Measurements from ENCODE around the gene IFNLR1. TPM values are rescaled to one million over a fixed set of nuclear protein-coding genes. Genes with fewer than 3 reads are reported as not detected.
A peak's percentile ranks its signal among the peaks of the same experiment; 100 is the strongest.

Gene IFNLR1
- total and polyA plus RNA-seq, 5 donors: 3.3 to 6.2 (median 5.7) TPM

DNA sequence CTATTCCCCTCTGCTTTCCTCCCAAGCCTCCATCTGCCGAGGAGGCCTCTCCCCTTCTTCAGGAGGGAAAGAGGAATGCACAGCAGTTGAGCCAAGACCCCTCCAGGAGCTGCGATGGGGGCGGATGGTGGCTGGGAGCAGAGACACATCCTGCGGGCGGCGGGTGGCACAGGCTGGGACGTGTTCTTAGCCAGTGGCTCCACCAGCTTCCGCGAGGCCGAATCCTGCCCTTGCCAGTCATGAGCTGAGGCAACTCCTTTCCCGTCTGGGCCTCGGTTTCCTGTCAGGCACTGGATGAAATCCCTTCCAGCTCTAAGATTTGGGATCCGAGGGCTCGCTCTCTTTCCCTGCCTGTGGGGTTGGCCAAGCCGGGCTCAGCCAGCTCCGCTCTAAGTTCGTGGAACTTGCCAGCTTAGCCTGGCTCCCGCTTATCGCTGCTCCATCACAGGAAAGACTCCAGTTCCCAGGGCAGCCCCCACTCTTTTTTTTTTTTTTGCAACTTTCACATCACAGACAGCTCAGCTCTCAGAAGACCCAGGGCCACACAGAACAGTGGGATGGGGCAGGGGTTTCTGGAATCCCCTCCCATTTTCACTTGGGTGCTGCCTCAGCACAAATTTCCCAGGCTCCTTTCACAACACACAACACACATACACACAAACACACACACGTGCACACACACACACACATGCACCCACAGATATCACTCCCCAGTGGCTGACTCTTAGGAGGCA lies 75.7 kb downstream of the IFNLR1 start:
- no peaks in the 10 kb centered on the region for H3K27me3 ChIP-seq (ENCODE audit: control insufficient read depth, insufficient read depth)
- peak overlapping the region; percentile 98 for H3K27ac ChIP-seq (ENCODE audit: low read length)
- ATAC-seq: peak; percentile 31 to 32
- intact Hi-C loops (cut with DNase I): loop anchor here in 3 of 4 donors (5.0 kb wide), 1 partner anchor 39 kb away; no protein-coding TSS in a partner anchor
- no peaks in the 10 kb centered on the region for H3K9me3 ChIP-seq (ENCODE audit: control insufficient read depth, low read length)
- peaks cover 2% of the 10 kb centered on the region for H3K4me1 ChIP-seq (ENCODE audit: control insufficient read depth, insufficient read depth, low read length)
- whole genome bisulfite sequencing: 28% methylated on average over 20 of the region's 20 CpGs
- peak overlapping the region; percentile 53 for H3K4me3 ChIP-seq (ENCODE audit: low read length)
- peak; percentile 45 to 82 (median 80) for DNase-seq

DNA sequence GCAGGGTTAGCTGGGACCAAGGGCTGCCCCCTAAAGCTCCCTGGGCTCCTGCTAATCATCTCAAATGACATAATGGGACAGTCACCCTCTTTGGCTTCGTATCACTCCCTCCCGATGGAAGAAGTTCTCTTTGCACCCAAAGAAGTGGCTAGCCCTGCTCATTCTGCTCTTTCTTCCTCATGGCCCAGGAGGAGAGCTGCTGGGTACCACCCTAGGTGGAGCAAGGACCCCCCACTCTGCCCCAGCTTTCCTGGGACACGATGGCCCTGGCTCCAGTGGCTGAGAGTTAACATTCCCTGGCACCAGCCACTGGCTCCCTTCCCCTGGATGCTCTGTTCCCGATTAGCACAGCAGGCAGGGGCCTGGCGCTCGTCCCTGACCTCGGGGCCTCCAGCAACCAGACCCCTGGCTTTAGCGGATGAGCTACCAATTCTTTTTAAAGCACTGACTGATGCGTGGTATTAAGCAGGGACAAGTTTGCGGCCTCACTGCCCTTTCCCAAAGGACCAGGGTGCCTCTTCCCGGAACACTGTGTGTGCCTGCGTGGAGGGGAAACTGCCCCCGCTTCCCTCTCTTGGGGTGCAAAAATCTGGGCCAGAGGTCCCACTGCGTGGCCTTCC lies 76.3 kb downstream of the IFNLR1 start:
- H3K4me1 ChIP-seq (ENCODE audit: control insufficient read depth, insufficient read depth, low read length): peaks cover 2% of the 10 kb centered on the region
- no peaks in the 10 kb centered on the region for H3K27me3 ChIP-seq (ENCODE audit: control insufficient read depth, insufficient read depth)
- H3K27ac ChIP-seq (ENCODE audit: low read length): peak overlapping the region; percentile 98
- no peaks in the 10 kb centered on the region for H3K9me3 ChIP-seq (ENCODE audit: control insufficient read depth, low read length)
- DNase-seq: peak; percentile 72 to 91 (median 90)
- 42% methylated on average over 14 of the region's 14 CpGs for WGBS
- peak overlapping the region; percentile 53 for H3K4me3 ChIP-seq (ENCODE audit: low read length)
- intact Hi-C loops (cut with DNase I): loop anchor here in 3 of 4 donors (5.0 kb wide), 1 partner anchor 38 kb away; no protein-coding TSS in a partner anchor
- ATAC-seq: peak; percentile 58 to 68

DNA sequence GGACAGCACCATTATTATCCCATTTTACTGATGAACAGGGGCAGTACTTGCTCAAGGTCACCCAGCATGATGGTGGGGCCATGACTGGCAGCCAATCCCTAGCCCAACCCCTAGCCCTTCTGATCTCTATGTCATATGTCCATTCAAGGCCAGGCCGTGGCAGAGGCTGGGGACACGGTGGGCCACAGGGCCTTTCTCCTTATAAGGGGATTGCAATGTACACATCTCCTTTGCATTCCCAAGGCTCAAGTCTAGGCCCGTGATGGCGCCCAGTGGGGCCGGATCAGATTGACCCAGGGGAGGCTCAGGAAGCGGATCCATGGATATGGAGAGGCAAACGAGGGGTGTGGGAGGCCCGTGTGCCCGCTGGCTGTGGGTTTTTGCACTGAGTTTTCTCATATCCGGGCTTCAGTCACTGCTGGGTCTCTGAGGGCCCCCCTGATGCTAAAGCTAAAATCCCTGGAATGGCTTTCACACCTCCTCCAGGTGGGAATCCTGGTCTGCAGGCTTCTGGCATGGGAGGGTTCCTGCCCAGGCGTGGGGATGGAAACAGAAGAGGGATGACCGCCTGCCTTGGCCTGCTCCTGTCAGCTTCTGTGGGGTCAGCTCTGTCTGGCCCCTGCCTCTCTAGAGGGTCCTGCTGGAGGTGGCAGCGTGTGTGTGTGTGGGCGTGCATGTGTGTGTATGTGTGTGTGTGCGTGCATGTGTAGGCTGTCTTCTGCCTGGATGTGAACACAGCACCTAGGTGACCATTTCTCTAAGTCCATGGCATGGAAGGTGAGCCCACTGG lies 77.2 kb downstream of the IFNLR1 start:
- Histone ChIP-seq H3K9me3 (ENCODE audit: control insufficient read depth, low read length) (no peaks in the 10 kb centered on the region), H3K4me1 (ENCODE audit: control insufficient read depth, insufficient read depth, low read length) (peaks cover 2% of the 10 kb centered on the region), H3K4me3 (ENCODE audit: low read length) (peak overlapping the region; percentile 53), H3K27ac (ENCODE audit: low read length) (peak overlapping the region; percentile 98), H3K27me3 (ENCODE audit: control insufficient read depth, insufficient read depth) (no peaks in the 10 kb centered on the region)
- peak in 1 of 3 donors; percentile 45 for DNase-seq
- no peak for ATAC-seq
- WGBS: 84% methylated on average over 15 of the region's 15 CpGs
- intact Hi-C loops (cut with DNase I): loop anchor here (5.0 kb wide), 1 partner anchor 38 kb away; no protein-coding TSS in a partner anchor

DNA sequence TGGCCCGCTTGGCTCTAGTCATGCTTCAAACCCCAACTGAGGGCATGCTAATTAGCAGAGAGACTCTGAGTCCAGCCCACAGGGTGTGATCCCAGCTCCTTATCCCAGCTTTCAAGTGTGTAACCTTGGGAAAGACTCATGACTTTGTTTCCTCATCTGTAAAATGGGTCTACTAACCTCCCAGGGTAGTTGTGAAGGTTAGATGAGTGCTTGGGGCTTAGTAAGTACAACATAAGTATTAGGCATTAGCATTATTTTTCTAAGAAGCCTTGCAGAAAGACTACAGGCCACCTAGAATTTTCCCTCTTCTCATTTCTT lies 78.0 kb downstream of the IFNLR1 start:
- no peaks in the 10 kb centered on the region for H3K9me3 ChIP-seq (ENCODE audit: control insufficient read depth, low read length)
- intact Hi-C loops (cut with DNase I): loop anchor here in 1 of 4 donors (5.0 kb wide), 1 partner anchor 37 kb away; no protein-coding TSS in a partner anchor

DNA sequence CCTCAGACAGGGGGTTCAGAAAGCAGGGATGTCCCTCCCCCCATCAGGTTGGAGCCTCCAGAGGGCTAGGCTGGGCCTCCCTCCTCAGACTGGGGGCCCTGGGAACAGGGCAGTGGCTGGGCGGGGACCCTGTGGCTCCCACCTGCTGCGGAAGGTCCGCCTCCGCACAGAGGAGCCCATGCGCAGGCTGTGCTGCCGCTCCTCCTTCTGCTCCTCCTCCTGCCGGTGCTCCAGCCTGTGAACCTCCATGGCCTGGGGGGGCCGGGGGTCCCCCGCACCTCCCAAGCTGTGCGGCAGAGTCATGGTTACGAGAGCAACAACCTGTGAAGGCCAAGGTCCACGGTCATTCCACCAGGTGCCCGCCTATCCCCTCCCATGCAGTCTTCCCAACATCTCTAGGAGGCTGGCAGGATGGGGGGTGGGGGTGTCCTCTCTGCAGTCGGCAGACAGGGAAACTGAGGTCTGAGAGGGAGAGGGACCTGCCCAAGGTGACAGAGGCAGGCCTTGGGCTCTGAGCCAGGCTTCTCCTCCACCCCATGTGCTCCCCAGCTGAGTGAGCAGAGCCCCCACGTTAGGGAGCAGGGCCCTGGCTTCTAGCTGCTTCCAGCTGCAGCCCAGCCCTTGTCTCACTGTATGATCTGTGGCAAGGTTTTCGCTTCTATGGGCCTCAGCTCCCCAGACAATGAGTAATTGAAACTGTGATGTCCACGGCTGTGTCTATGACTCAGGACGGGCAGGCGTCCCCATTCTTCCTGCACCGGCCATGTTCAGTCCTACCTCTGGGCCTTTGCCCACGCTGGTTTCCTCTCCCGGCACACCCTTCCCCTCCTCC lies 78.5 kb downstream of the IFNLR1 start:
- ATAC-seq: peak; percentile 4 to 64
- no peaks in the 10 kb centered on the region for H3K9me3 ChIP-seq (ENCODE audit: control insufficient read depth, low read length)

More for the DNA sequence above, 78.0 kb downstream of the IFNLR1 start:
- no peak for DNase-seq
- ATAC-seq: no peak
- Histone ChIP-seq H3K4me3 (ENCODE audit: low read length) (peak overlapping the region; percentile 1), H3K27ac (ENCODE audit: low read length) (peak overlapping the region; percentile 66), H3K4me1 (ENCODE audit: control insufficient read depth, insufficient read depth, low read length) (peaks cover 2% of the 10 kb centered on the region), H3K27me3 (ENCODE audit: control insufficient read depth, insufficient read depth) (no peaks in the 10 kb centered on the region)
- WGBS: 67% methylated on average over 1 of the region's 1 CpG

DNA sequence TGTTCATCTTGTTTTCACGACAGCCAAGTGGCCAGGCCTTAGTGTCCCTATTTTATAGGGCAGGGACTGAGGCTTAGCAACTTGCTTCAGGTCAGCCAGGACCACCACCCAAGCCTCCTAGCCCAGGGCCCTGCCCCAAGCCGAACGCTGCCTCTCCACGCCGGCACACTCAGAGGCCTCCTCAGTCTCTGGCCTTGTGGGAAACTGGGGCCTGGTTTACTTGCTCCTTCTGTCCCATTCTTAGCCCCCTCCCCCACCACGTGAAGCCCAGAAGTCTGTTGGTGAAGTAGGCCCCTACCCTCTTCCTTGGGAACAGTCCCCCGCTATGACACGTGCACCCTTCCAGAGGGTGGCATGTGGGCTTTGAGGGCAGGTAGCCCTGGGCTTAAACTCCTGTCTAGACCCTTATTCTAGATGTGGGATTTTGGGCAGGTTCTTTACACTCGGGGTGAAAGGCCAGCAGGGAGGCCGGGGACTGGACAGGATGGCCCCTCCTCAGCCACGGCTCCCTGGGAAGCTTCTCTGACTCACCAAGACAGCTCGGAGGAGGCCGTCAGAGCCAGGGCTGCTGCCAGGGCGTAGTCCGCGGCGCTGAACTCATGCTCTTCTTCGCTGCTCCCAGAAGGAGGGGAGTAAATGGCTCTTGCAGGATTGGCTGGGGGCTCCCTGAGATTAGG lies 79.5 kb downstream of the IFNLR1 start:
- Histone ChIP-seq H3K27me3 (ENCODE audit: control insufficient read depth, insufficient read depth) (no peaks in the 10 kb centered on the region), H3K9me3 (ENCODE audit: control insufficient read depth, low read length) (no peaks in the 10 kb centered on the region), H3K4me3 (ENCODE audit: low read length) (no peak overlapping the region), H3K27ac (ENCODE audit: low read length) (no peak overlapping the region), H3K4me1 (ENCODE audit: control insufficient read depth, insufficient read depth, low read length) (peaks cover 2% of the 10 kb centered on the region)
- WGBS: 81% methylated on average over 18 of the region's 18 CpGs
- peak in 1 of 3 donors; percentile 48 for DNase-seq
- no peak for ATAC-seq
- intact Hi-C loops (cut with DNase I): loop anchor here in 1 of 4 donors (5.0 kb wide), 1 partner anchor 35 kb away; no protein-coding TSS in a partner anchor

More for the DNA sequence above, 78.5 kb downstream of the IFNLR1 start:
- H3K4me1 ChIP-seq (ENCODE audit: control insufficient read depth, insufficient read depth, low read length): peaks cover 2% of the 10 kb centered on the region
- H3K4me3 ChIP-seq (ENCODE audit: low read length): peak overlapping the region; percentile 1
- H3K27ac ChIP-seq (ENCODE audit: low read length): peak overlapping the region; percentile 66
- DNase-seq: peak; percentile 54 to 64 (median 64)
- WGBS: 71% methylated on average over 22 of the region's 22 CpGs
- H3K27me3 ChIP-seq (ENCODE audit: control insufficient read depth, insufficient read depth): no peaks in the 10 kb centered on the region
- intact Hi-C loops (cut with DNase I): loop anchor here in 1 of 4 donors (5.0 kb wide), 1 partner anchor 36 kb away; no protein-coding TSS in a partner anchor

DNA sequence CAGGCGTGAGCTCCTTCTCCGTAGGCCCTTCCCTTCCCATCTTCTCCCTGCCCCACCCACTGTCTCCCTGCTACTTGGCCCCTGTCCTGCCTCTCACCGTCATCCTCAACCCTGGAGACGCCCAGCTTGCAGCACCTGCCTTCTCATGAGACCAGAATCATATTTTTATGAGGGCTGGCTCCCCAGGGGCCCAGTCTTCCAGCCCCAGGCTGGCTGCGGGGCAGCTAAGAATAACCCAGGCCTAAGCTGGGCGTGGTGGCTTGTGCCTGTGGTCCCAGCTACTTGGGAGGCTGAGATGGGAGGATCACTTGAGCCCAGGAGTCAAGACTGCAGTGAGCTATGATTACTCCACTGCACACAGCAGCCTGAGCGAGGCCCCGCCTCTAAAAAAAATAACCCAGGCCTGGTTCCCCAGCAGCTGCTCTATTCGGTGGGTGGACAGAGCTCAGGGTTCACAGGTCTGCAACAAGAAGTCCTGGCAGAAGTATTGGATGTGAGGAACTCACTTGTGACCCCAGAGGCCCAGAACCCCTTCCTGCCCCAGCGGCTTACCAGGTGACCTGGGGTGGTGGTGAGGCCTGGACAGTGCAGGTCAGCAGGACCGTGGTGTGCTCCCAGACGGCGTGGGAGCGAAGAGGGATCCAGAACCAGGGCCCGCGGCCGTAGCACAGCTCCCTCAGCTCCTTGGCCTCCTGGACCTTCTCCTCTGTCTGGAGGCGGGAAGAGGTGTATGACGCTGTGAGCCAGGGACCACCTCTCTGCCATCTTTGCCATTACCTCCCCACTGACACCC lies 81.5 kb downstream of the IFNLR1 start:
- no peaks in the 10 kb centered on the region for H3K9me3 ChIP-seq (ENCODE audit: control insufficient read depth, low read length)
- H3K4me3 ChIP-seq (ENCODE audit: low read length): no peak overlapping the region
- DNase-seq (no peak), ATAC-seq (no peak)
- H3K27me3 ChIP-seq (ENCODE audit: control insufficient read depth, insufficient read depth): no peaks in the 10 kb centered on the region
- intact Hi-C loops (cut with DNase I): loop anchor here in 1 of 4 donors (5.0 kb wide), 1 partner anchor 33 kb away; no protein-coding TSS in a partner anchor
- H3K27ac ChIP-seq (ENCODE audit: low read length): no peak overlapping the region
- 91% methylated on average over 19 of the region's 19 CpGs for WGBS
- no peaks in the 10 kb centered on the region for H3K4me1 ChIP-seq (ENCODE audit: control insufficient read depth, insufficient read depth, low read length)

DNA sequence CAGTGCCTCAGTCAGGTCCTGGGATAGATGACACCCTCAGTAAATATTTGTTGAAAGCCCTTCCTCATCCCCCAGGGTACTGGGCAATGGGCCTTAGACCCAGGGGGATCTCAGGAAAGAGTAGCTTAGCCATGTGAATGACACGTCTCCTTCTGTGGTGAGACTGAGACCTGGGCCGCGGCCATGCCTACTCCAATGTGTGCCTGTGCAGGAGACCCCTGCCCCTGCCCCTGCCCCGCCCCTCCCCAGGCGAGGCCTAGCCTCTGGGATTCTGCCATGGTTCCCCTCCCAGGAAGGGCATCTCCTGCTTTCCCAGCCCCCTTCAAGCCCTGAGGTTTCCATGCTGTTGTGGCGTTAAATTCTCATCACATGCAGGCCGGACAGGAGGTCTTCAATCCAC lies 82.2 kb downstream of the IFNLR1 start:
- no peak overlapping the region for H3K27ac ChIP-seq (ENCODE audit: low read length)
- DNase-seq (no peak), ATAC-seq (no peak)
- 95% methylated on average over 7 of the region's 7 CpGs for WGBS
- no peaks in the 10 kb centered on the region for H3K9me3 ChIP-seq (ENCODE audit: control insufficient read depth, low read length)
- no peaks in the 10 kb centered on the region for H3K27me3 ChIP-seq (ENCODE audit: control insufficient read depth, insufficient read depth)
- no peak overlapping the region for H3K4me3 ChIP-seq (ENCODE audit: low read length)
- no peaks in the 10 kb centered on the region for H3K4me1 ChIP-seq (ENCODE audit: control insufficient read depth, insufficient read depth, low read length)
- intact Hi-C loops (cut with DNase I): loop anchor here in 1 of 4 donors (5.0 kb wide), 1 partner anchor 33 kb away; no protein-coding TSS in a partner anchor
